NCI-H345 treated with DMSO at 0.1 percent for 48 hours (cell line): ENCODE measurements around the gene RRAGA.
"Not testable (repeated sequence)": the region's sequence is repeated elsewhere in the genome, so short reads cannot be mapped to it uniquely, and the experiment has no call there.

Experiments used
- DNase-seq: peaks from one replicate; lab custom pipeline; 2025; ENCODE audit not compliant: unreplicated experiment; lab: John Stamatoyannopoulos, UW

Gene RRAGA

DNA sequence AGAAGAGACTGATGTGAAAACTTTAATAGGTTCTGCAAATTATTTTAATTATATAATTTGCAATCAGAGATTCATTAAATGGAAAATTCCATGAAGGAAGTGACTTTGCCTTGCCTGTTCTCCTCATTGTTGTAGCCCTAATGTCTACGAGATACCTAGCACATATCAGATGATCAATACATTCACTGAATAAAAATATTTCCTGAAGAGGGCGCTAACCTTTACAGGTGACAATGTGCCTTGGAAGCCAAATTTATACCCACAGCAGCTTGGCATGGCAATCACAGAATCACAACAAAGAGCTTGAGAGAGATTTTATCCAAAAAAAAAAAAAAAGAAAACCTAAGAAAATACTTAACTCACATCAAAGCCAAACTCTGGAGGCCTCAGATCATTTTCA is 36.1 kb downstream of the RRAGA start:
- peak; percentile 19 for DNase-seq

DNA sequence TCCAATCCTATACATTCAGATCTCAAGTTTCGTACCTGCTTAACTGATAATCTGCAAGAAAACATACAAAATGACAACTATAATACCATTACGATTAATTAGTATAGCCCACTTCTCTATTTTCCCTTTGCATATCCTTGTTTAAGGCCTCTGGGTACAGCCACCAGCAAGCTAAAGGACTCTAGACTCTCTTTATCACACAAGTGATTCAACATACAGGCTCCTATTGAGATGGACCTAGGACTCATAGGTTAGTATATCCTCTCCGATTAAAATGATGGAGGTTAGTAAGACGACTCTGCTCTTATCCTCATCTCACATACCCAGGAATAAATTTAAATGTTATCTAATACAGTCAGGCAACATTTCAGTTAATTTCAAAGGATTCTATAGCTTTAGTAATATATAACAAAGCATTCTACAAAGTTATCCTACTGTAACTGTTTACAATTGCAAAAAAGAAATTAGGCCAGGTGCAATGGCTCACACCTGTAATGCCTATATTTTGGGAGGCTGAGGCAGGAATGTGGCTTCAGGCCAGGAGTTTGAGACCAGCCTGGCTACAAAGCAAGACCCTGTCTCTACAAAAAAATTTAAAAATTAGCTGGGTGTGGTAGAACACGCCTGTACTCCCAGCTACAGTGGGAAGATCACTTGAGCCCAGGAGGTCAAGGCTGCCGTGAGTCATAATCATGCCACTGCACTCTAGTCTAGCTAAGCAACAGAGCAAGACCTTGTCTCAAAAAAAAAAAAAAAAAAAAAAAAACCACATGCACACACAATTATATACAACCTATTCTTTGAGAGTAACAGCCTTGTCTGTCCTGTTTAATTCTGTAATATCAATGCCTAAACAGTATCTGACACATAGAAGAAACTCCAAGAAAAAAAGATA is 38.1 kb downstream of the RRAGA start:
- no peak for DNase-seq

DNA sequence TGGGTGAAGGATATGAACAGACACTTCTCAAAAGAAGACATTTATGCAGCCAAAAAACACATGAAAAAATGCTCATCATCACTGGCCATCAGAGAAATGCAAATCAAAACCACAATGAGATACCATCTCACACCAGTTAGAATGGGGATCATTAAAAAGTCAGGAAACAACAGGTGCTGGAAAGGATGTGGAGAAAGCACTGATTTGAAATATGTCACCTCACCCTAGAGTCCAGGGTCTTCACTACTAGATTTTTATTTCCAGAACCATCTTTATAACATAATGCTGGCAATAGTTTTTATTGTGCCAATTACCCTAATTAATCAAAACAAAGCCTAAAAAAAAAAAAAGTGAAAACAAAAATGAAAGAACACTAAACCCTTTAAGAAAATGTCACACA is 48.2 kb downstream of the RRAGA start:
- DNase-seq = not testable (repeated sequence)
